ENCODE measurements around the gene EXOC2. TPM values are rescaled to one million over a fixed set of nuclear protein-coding genes. Genes with fewer than 3 reads are reported as not detected.
"Not testable (repeated sequence)": the region's sequence is repeated elsewhere in the genome, so short reads cannot be mapped to it uniquely, and the experiment has no call there.

EXOC2 gene
- total RNA-seq, 2 donors from 2014 or later = 44.1 to 46.9 TPM

DNA sequence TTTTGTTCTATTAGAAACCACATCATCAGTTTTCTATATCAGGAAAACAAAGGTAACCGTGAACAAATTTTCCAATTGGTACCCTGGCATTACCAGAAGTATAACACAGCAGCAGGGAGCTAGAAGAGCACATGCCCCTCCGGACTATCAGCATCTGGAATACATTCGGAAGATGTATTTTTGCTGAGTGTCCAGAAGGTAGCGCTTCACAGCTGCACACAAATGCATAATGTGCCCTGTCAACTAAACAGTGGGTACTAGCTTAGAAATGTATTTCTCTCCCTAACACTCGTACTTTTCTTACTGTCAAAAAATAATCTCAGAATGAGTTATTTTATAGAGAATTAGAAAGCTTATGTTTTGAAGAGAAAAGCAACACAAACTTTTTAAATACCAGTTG lies 113.6 kb downstream of the EXOC2 start:
- Mint-ChIP-seq H3K9me3 (no peaks in the 10 kb centered on the region), H3K27ac (no peak overlapping the region), H3K36me3 (ENCODE audit: low read depth) (peaks cover 34% of the 10 kb centered on the region), H3K27me3 (no peaks in the 10 kb centered on the region), H3K4me3 (no peak overlapping the region), H3K4me1 (peaks cover 9% of the 10 kb centered on the region)
- no peak for ATAC-seq (replicated peaks)

GRCh38 chr6:572596-573265 lies 120.2 kb downstream of the EXOC2 start:
- peaks cover 77% of the 10 kb centered on the region for H3K36me3 Mint-ChIP-seq (ENCODE audit: low read depth)
- no peak overlapping the region for H3K27ac Mint-ChIP-seq
- H3K27me3 Mint-ChIP-seq = no peaks in the 10 kb centered on the region
- H3K9me3 Mint-ChIP-seq = no peaks in the 10 kb centered on the region
- H3K4me1 Mint-ChIP-seq = peaks cover 10% of the 10 kb centered on the region
- ATAC-seq (replicated peaks) = no peak
- H3K4me3 Mint-ChIP-seq = no peak overlapping the region

DNA sequence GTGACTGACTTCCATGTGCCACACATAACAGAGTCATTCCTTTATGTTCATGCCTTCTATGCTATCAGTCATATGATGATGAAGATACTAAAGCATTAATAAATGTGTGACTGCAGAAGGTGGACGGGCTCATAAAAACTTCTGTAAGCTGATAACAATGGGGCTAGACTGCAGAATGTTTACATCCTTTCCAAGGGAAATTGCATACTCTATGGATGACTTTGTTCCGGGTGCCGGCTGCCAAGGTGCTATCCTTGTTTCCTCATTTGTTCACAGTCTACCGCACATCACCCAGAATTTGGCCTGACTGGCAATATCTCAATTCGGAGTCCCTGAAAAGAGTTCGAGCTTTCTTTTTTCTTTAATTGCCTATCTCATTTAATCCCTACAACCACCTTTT lies 121.0 kb downstream of the EXOC2 start:
- H3K4me1 Mint-ChIP-seq = peaks cover 11% of the 10 kb centered on the region

GRCh38 chr6:570825-571224 lies 122.1 kb downstream of the EXOC2 start:
- H3K36me3 Mint-ChIP-seq (ENCODE audit: low read depth) = peaks cover 73% of the 10 kb centered on the region
- H3K27me3 Mint-ChIP-seq = no peaks in the 10 kb centered on the region
- H3K9me3 Mint-ChIP-seq = no peaks in the 10 kb centered on the region
- H3K27ac Mint-ChIP-seq = peak overlapping the region; percentile 56
- peaks cover 16% of the 10 kb centered on the region for H3K4me1 Mint-ChIP-seq
- ATAC-seq (replicated peaks) = peak; percentile 90
- H3K4me3 Mint-ChIP-seq = peak overlapping the region; percentile 39

More for the DNA sequence above, 121.0 kb downstream of the EXOC2 start:
- Mint-ChIP-seq H3K36me3 (ENCODE audit: low read depth) (peaks cover 74% of the 10 kb centered on the region), H3K27ac (no peak overlapping the region), H3K27me3 (no peaks in the 10 kb centered on the region), H3K4me3 (no peak overlapping the region), H3K9me3 (no peaks in the 10 kb centered on the region)
- no peak for ATAC-seq (replicated peaks)

- Mint-ChIP-seq H3K27me3 (no peaks in the 10 kb centered on the region), H3K4me3 (peak overlapping the region; percentile 60), H3K4me1 (peaks cover 18% of the 10 kb centered on the region), H3K36me3 (ENCODE audit: low read depth) (peaks cover 67% of the 10 kb centered on the region), H3K9me3 (no peaks in the 10 kb centered on the region), H3K27ac (peak overlapping the region; percentile 26)
- peak; percentile 70 for ATAC-seq (replicated peaks)
Measured at GRCh38 chr6:568954-569523, 123.9 kb downstream of the EXOC2 start.

GRCh38 chr6:568085-568484 lies 124.9 kb downstream of the EXOC2 start:
- peaks cover 72% of the 10 kb centered on the region for H3K36me3 Mint-ChIP-seq (ENCODE audit: low read depth)

DNA sequence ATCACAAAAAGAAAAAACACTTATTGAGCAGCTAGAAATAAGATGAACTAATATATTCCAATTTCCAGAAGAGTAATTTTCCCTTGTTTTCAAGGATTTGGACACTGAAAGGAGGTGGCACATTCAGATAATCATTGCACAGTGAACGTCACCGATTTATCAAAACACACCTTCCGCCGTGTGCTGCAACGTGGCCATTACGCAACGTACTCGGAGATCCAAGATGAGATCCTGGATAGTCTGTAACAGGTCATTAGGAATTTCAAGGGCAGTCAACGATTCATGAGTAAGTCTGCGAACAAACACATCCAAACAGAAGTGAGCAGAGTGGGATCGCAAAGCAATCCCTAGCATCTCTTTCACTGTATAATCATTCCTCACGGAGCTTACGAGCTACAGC lies 129.1 kb downstream of the EXOC2 start:
- Mint-ChIP-seq H3K9me3 (no peaks in the 10 kb centered on the region), H3K4me1 (peaks cover 27% of the 10 kb centered on the region), H3K27ac (peak overlapping the region; percentile 19), H3K27me3 (no peaks in the 10 kb centered on the region), H3K36me3 (ENCODE audit: low read depth) (peaks cover 80% of the 10 kb centered on the region), H3K4me3 (peak overlapping the region; percentile 61)
- ATAC-seq (replicated peaks) = no peak

More at GRCh38 chr6:568085-568484, 124.9 kb downstream of the EXOC2 start:
- peak overlapping the region; percentile 14 for H3K4me3 Mint-ChIP-seq
- peak overlapping the region; percentile 26 for H3K27ac Mint-ChIP-seq
- no peaks in the 10 kb centered on the region for H3K9me3 Mint-ChIP-seq
- no peak for ATAC-seq (replicated peaks)
- peaks cover 21% of the 10 kb centered on the region for H3K4me1 Mint-ChIP-seq
- no peaks in the 10 kb centered on the region for H3K27me3 Mint-ChIP-seq

GRCh38 chr6:562052-562676 lies 130.8 kb downstream of the EXOC2 start:
- Mint-ChIP-seq H3K4me1 (peaks cover 30% of the 10 kb centered on the region), H3K9me3 (no peaks in the 10 kb centered on the region), H3K27me3 (no peaks in the 10 kb centered on the region), H3K27ac (peak overlapping the region; percentile 82), H3K4me3 (peak overlapping the region; percentile 74), H3K36me3 (ENCODE audit: low read depth) (peaks cover 76% of the 10 kb centered on the region)
- no peak for ATAC-seq (replicated peaks)

DNA sequence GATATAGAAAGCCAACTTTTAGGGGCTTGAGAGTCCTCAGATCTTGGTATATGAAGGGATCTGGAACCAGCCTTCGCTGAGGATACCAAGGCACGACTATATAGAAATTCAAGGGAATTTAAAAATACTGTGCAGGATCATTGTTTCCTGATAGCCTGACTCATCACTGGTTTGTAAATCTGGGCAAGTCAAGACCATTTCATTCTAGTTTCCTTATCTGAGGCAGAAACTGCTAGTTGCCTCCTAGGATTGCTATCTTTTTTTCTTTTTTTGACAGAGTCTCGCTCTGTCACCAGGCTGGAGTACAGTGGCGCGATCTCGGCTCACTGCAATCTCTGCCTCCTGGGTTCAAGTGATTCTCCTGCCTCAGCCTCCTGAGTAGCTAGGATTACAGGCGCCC lies 131.6 kb downstream of the EXOC2 start:
- peak; percentile 52 for ATAC-seq (replicated peaks)
- Mint-ChIP-seq H3K4me1 (peaks cover 31% of the 10 kb centered on the region), H3K36me3 (ENCODE audit: low read depth) (peaks cover 79% of the 10 kb centered on the region), H3K4me3 (peak overlapping the region; percentile 74), H3K27ac (peak overlapping the region; percentile 82)
- not testable (repeated sequence) for H3K27me3 Mint-ChIP-seq, H3K9me3 Mint-ChIP-seq

DNA sequence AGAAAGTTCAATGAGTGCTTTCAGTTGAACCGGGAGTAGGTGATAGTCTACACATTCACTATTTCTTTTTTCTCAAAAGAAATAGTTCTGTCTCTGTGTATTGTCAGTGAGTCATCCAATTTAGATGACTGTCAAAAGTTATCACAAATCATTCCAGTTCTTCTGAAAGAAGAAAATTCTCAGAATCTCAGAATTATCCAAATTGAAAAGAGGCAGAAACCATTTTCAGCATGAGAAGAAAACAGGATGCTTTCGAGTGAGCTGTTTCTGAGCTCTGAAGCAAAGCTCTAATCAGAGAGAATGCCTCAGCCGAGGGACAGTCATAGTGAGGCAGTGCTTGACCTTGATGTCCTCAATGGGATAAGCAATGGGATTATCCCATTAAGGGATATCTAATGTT lies 134.0 kb downstream of the EXOC2 start:
- Mint-ChIP-seq H3K9me3 (no peaks in the 10 kb centered on the region), H3K4me1 (peaks cover 35% of the 10 kb centered on the region), H3K27ac (peak overlapping the region; percentile 85), H3K4me3 (peak overlapping the region; percentile 66), H3K27me3 (no peaks in the 10 kb centered on the region), H3K36me3 (ENCODE audit: low read depth) (peaks cover 86% of the 10 kb centered on the region)
- ATAC-seq (replicated peaks) = peak; percentile 88

DNA sequence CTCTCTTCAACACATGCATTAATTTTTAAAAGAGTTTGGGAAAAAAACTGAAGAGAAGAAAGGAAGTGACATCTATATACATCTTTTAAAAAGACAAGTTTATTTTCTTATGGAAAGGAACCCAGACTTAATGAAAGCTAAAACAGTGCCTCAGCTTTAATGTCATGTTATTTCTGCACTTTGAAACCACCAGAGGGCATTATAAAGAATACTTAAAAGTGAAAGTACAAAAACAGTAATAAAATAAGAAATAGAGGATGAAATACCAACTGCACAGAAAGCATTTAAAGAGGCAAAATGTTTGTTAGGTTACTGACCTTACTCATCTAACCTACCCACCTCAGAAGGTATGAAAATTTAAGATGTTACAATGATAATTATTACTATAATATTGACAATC lies 134.8 kb downstream of the EXOC2 start:
- H3K27ac Mint-ChIP-seq = peak overlapping the region; percentile 85
- no peak for ATAC-seq (replicated peaks)
- no peaks in the 10 kb centered on the region for H3K9me3 Mint-ChIP-seq
- no peaks in the 10 kb centered on the region for H3K27me3 Mint-ChIP-seq
- peak overlapping the region; percentile 66 for H3K4me3 Mint-ChIP-seq
- peaks cover 33% of the 10 kb centered on the region for H3K4me1 Mint-ChIP-seq
- H3K36me3 Mint-ChIP-seq (ENCODE audit: low read depth) = peaks cover 86% of the 10 kb centered on the region

DNA sequence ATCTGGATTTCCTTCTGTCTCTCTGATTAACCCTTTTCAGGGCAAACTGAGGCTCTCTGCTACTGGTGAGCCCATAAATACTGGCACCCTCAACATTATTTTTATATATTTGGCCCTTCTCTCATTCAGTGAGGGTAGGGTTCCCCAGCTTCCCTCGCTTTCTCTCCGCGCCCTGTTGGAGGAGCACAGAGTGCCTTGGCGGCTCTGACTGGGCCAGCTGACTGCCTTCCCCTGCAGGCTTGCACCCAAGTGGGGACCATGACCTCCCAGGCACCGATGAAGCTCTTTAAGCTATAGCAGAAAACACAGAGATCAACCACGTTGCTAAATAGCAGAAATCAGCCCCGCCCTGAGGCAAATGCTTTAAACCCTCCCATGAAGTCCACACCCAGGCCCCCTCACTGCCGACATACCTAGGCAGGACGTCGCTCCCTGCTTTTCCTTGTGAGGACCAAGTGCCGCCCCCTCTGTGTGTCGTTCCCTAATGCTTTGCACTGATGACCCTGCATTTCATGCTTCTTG lies 141.0 kb downstream of the EXOC2 start:
- Mint-ChIP-seq H3K27me3 (no peaks in the 10 kb centered on the region), H3K4me1 (peaks cover 36% of the 10 kb centered on the region), H3K36me3 (ENCODE audit: low read depth) (peaks cover 69% of the 10 kb centered on the region), H3K4me3 (peak overlapping the region; percentile 27), H3K9me3 (no peaks in the 10 kb centered on the region), H3K27ac (peak overlapping the region; percentile 83)
- no peak for ATAC-seq (replicated peaks)

DNA sequence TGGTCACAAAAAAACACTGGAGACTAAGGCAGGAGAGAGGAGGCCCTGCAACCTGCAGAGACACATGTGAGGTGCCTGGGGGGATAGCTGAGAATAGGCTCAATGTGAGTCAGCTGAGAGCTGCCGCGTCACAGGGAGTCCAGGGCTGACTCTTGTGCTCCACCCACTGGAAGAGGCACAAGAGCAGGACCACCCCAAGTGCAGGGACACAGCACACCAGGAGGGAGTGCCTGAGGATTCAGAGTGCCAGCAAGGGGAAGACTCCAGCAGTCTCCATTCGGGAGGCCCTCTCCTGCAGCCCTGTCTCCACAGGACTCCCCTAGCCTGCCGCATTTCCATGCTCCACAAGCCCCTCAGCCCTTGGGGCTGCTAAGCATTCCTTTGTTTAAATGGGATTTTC lies 141.5 kb downstream of the EXOC2 start:
- Mint-ChIP-seq H3K4me1 (peaks cover 31% of the 10 kb centered on the region), H3K4me3 (peak overlapping the region; percentile 79), H3K36me3 (ENCODE audit: low read depth) (peaks cover 69% of the 10 kb centered on the region), H3K9me3 (no peaks in the 10 kb centered on the region), H3K27me3 (no peaks in the 10 kb centered on the region), H3K27ac (peak overlapping the region; percentile 83)
- ATAC-seq (replicated peaks) = peak; percentile 37

GRCh38 chr6:549906-550305 lies 143.0 kb downstream of the EXOC2 start:
- peak overlapping the region; percentile 79 for H3K4me3 Mint-ChIP-seq
- no peaks in the 10 kb centered on the region for H3K9me3 Mint-ChIP-seq
- H3K27me3 Mint-ChIP-seq = no peaks in the 10 kb centered on the region
- peak overlapping the region; percentile 83 for H3K27ac Mint-ChIP-seq
- peaks cover 66% of the 10 kb centered on the region for H3K36me3 Mint-ChIP-seq (ENCODE audit: low read depth)
- peak; percentile 35 for ATAC-seq (replicated peaks)
- peaks cover 25% of the 10 kb centered on the region for H3K4me1 Mint-ChIP-seq

DNA sequence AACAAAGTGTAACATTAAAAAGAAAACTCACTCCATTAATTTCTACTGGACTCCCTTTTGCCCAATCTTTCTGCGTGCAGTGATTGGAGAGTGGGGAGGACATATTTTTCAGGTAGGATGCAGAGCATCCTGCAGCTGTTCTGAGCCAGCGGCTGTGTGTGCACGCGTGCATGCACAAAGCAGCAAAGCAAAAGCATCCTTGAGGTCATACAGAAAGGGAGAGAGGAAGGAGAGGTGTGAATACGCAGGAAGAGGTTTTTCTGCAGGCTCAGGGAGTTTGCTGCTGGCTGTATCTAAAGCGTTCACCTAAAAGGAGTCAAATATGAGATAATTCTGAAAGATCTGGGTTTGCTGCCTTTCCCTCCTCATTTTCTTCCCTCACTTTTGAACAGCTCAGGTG lies 144.4 kb downstream of the EXOC2 start:
- peaks cover 66% of the 10 kb centered on the region for H3K36me3 Mint-ChIP-seq (ENCODE audit: low read depth)
- peak; percentile 89 for ATAC-seq (replicated peaks)
- peaks cover 25% of the 10 kb centered on the region for H3K4me1 Mint-ChIP-seq
- H3K27me3 Mint-ChIP-seq = no peaks in the 10 kb centered on the region
- no peaks in the 10 kb centered on the region for H3K9me3 Mint-ChIP-seq
- H3K4me3 Mint-ChIP-seq = peak overlapping the region; percentile 79
- H3K27ac Mint-ChIP-seq = peak overlapping the region; percentile 83

All from activated T-helper 17 cell treated with anti-CD3 and anti-CD28 coated beads, Interleukin-2, amount 50 U/mL, for 72 hours (primary cell).